K562 (cell line): ENCODE measurements around the gene MX1. TPM values are rescaled to one million over a fixed set of nuclear protein-coding genes. Genes with fewer than 3 reads are reported as not detected.

Experiments
- ATAC-seq: fragments of 200-7000 bp; cut with Tn5 transposase; 3 replicates; pipeline ENCODE4 v1.9.1; 2020; ENCODE audit warnings: moderate library complexity
- BruUV-seq: library from RNA; stranded (reverse); fragments of 400-500 nt; replicated peaks from 2 replicates; lab custom pipeline; 2021; lab: Mats Ljungman, UMichigan
- CTCF ChIA-PET: fragments of 300-600 bp; formaldehyde crosslinking; extraction: SDS; loops from one replicate; lab custom pipeline; 2021; ENCODE audit warnings: low intra/inter-chr PET ratio; lab: Yijun Ruan, JAX
- POLR2A ChIA-PET: fragments of 300-600, 350-650 bp; sonication (Branson Sonifier 250); formaldehyde crosslinking; extraction: SDS; loops from one replicate; lab custom pipeline; 2021; ENCODE audit warnings: antibody characterized with exemption, inconsistent platforms; lab: Yijun Ruan, JAX
- DNase-seq, 4 experiments: peaks; one replicate each; pipeline versions ENCODE4 v3.0.0 to v3.0.0-alpha.2; 2011 to 2018; ENCODE audit warnings: low spot score in 3 of 4, mixed read lengths in 3 of 4; ENCODE audit errors: extremely low read depth in 1 of 4
- FAIRE-seq: peaks from 2 replicates; lab custom pipeline; 2011; peaks lifted over from hg19 to GRCh38; lab: Jason Lieb, UNC
- H2AFZ ChIP-seq: 2 replicates; pipeline ENCODE4 v1.6.0; 2011; ENCODE audit warnings: low read depth, low read length, control low read depth, inconsistent platforms
- H3K27ac ChIP-seq: fragments of 200-600 bp; 3 replicates; pipeline ENCODE4 v1.8.0; 2011; ENCODE audit warnings: low read depth, mild to moderate bottlenecking, control low read depth, inconsistent platforms, low read length, moderate library complexity, mixed read lengths; ENCODE audit errors: extremely low read depth
- H3K27me3 ChIP-seq, 2 experiments: fragments of 300-600 bp in 1 of 2; 2 replicates in 1 of 2; 3 replicates in 1 of 2; pipeline versions ENCODE4 v1.6.0 to v1.8.0; 2011; ENCODE audit warnings: inconsistent platforms in 2 of 2, low read length in 2 of 2, mild to moderate bottlenecking in 1 of 2, mixed read lengths in 1 of 2, moderate library complexity in 1 of 2; ENCODE audit not compliant: control insufficient read depth in 2 of 2, insufficient read depth in 2 of 2
- H3K36me3 ChIP-seq: fragments of 300-600 bp; 3 replicates; pipeline ENCODE4 v1.8.0; 2011; ENCODE audit warnings: mild to moderate bottlenecking, low read length, inconsistent platforms; ENCODE audit not compliant: control insufficient read depth, insufficient read depth
- H3K4me1 ChIP-seq, 2 experiments: fragments of 200-600 bp in 1 of 2; replicated peaks in 1 of 2; 2 replicates in 1 of 2; 3 replicates in 1 of 2; pipeline versions ENCODE4 v1.5.1 to v1.8.0; 2011; ENCODE audit warnings: inconsistent platforms in 2 of 2, low read length in 2 of 2, mild to moderate bottlenecking in 1 of 2, mixed read lengths in 1 of 2, moderate library complexity in 1 of 2; ENCODE audit not compliant: control insufficient read depth in 2 of 2, insufficient read depth in 2 of 2
- H3K4me2 ChIP-seq: 2 replicates; pipeline ENCODE4 v1.6.1; 2011; ENCODE audit warnings: low read length, control low read depth, inconsistent platforms, mixed read lengths; ENCODE audit not compliant: insufficient read depth
- H3K4me3 ChIP-seq: fragments of 200-600 bp; sonication (generic), shearing (Covaris generic); 2 replicates; pipeline ENCODE4 v1.5.1; 2016; ENCODE audit warnings: control low read depth, inconsistent platforms
- H3K79me2 ChIP-seq: fragments of 200-600 bp; 3 replicates; pipeline ENCODE4 v1.8.0; 2011; ENCODE audit warnings: low read length, inconsistent platforms; ENCODE audit not compliant: control insufficient read depth, insufficient read depth
- H3K9ac ChIP-seq, 2 experiments: 2 replicates each; pipeline versions ENCODE4 v1.6.0 to v1.6.1; 2011; ENCODE audit warnings: low read depth in 2 of 2, low read length in 2 of 2, control low read depth in 1 of 2, inconsistent platforms in 1 of 2, mild to moderate bottlenecking in 1 of 2, mixed read lengths in 1 of 2; ENCODE audit not compliant: insufficient read depth in 1 of 2
- H3K9me1 ChIP-seq: one replicate; pipeline ENCODE4 v1.6.0; 2011; ENCODE audit warnings: inconsistent platforms, mild to moderate bottlenecking, low read length, moderate library complexity; ENCODE audit not compliant: control insufficient read depth, insufficient read depth
- H3K9me3 ChIP-seq: replicated peaks from 2 replicates; pipeline ENCODE4 v1.5.1; 2011; ENCODE audit warnings: low read depth, low read length, inconsistent platforms; ENCODE audit not compliant: control insufficient read depth, insufficient read depth
- H4K20me1 ChIP-seq: replicated peaks from 2 replicates; pipeline ENCODE4 v1.6.1; 2011; ENCODE audit warnings: low read length, inconsistent platforms, mixed read lengths; ENCODE audit not compliant: control insufficient read depth, insufficient read depth
- ATF3 ChIP-seq, 2 experiments: fragments of 450-650 bp in 1 of 2; sonication (generic) in 1 of 2; formaldehyde crosslinking in 1 of 2; IDR thresholded peaks in 1 of 2; conservative IDR thresholded peaks in 1 of 2; 2 replicates each; pipeline versions ENCODE4 v1.6.1 to v1.8.1; 2016 to 2023; ENCODE audit warnings: mild to moderate bottlenecking in 2 of 2, moderate library complexity in 2 of 2, inconsistent platforms in 1 of 2, missing genetic modification reagents in 1 of 2
- CBX3 ChIP-seq, 2 experiments: IDR thresholded peaks; 1 replicate in 1 of 2; 2 replicates in 1 of 2; pipeline ENCODE4 v1.6.1; 2012; ENCODE audit warnings: inconsistent platforms in 2 of 2, low read length in 2 of 2, borderline replicate concordance in 1 of 2, control low read depth in 1 of 2
- ETS1 ChIP-seq: conservative IDR thresholded peaks from 2 replicates; pipeline ENCODE4 v1.6.1; 2011; ENCODE audit warnings: low read depth, mild to moderate bottlenecking, low read length; ENCODE audit not compliant: control insufficient read depth
- FOXO4 ChIP-seq: fragments of 450-650 bp; formaldehyde crosslinking; IDR thresholded peaks from 2 replicates; pipeline ENCODE4 v1.4.0; 2020; ENCODE audit warnings: mild to moderate bottlenecking, moderate library complexity
- GABPB1 ChIP-seq: sonication (generic); formaldehyde crosslinking; IDR thresholded peaks from 2 replicates; pipeline ENCODE4 v1.8.0; 2022; ENCODE audit warnings: mild to moderate bottlenecking, missing genetic modification reagents
- MYC ChIP-seq, 2 experiments: fragments of 250-450 bp in 1 of 2; sonication (Bioruptor Pico) in 1 of 2; IDR thresholded peaks; 2 replicates each; pipeline versions ENCODE4 v1.5.1 to v1.6.1; 2012 to 2021; ENCODE audit warnings: low read depth in 2 of 2, borderline replicate concordance in 1 of 2, improper control_type of control experiment in 1 of 2, low read length in 1 of 2, mild to moderate bottlenecking in 1 of 2, moderate library complexity in 1 of 2
- THRB ChIP-seq: fragments of 450-650 bp; formaldehyde crosslinking; conservative IDR thresholded peaks from 2 replicates; pipeline ENCODE4 v1.4.0; 2022; ENCODE audit warnings: mild to moderate bottlenecking, missing genetic modification characterization
- TRIM24 ChIP-seq, 2 experiments: fragments of 450-650 bp; IDR thresholded peaks; 2 replicates each; pipeline ENCODE4 v1.6.1; 2016
- USF2 ChIP-seq: sonication (generic); formaldehyde crosslinking; IDR thresholded peaks from 2 replicates; pipeline ENCODE4 v1.5.0; 2020; ENCODE audit warnings: missing genetic modification reagents
- ZNF395 ChIP-seq: fragments of 200-800 bp; sonication (Bioruptor generic); IDR thresholded peaks from 2 replicates; pipeline ENCODE4 v1.6.1; 2017; ENCODE audit warnings: missing genetic modification characterization, missing compliant biosample characterization
- ZNF764 ChIP-seq: fragments of 250-450 bp; sonication (Bioruptor Pico); IDR thresholded peaks from 2 replicates; pipeline ENCODE4 v1.4.0; 2020; ENCODE audit warnings: low read depth, mild to moderate bottlenecking, moderate library complexity
- WGBS: fragments of 100-300 bp; shearing (Covaris generic); methylation state at CpG from one replicate; pipeline ENCODE4 v1.1.6; 2016; ENCODE audit warnings: low coverage, mixed read lengths; ENCODE audit not compliant: insufficient coverage; ENCODE audit errors: missing lambda C conversion rate; 5-methylcytosine and 5-hydroxymethylcytosine counted together
- in situ Hi-C: fragments of 300-500 bp; cut with MboI; formaldehyde crosslinking; loops from 4 replicates; pipeline ENCODE4 v1.15.0; 2018; ENCODE audit warnings: inconsistent platforms, mixed read lengths
- intact Hi-C: fragments of 100-400 bp; cut with micrococcal nuclease; formaldehyde crosslinking; loops from 2 replicates; pipeline ENCODE4 v1.14.2; 2022
- polyA plus RNA-seq, 8 experiments: library from polyadenylated mRNA; depleted of rRNA in 4 of 8; stranded (reverse) in 5 of 8; unstranded in 3 of 8; fragments of >200 nt; fragmentation: Nextera tagmentation in 2 of 8; fragmentation: Illumina TruSeq in 1 of 8; extraction: Ambion mirVana in 2 of 8; extraction: Trizol in 1 of 8; gene quantifications; 2 replicates each; pipeline versions ENCODE4 v1.2.1 to v1.2.3, GENCODE V29; 2011 to 2014; ENCODE audit warnings: inconsistent platforms in 1 of 8, missing spikeins in 1 of 8
- total RNA-seq, 7 experiments: library from RNA; depleted of rRNA in 6 of 7; stranded (reverse); fragments of >200 nt in 6 of 7; fragmentation: Illumina TruSeq in 2 of 7; extraction: Trizol in 2 of 7; gene quantifications; 2 replicates each; pipeline versions ENCODE4 v1.2.1 to v1.2.3, GENCODE V29; 2011 to 2021; ENCODE audit warnings: low replicate concordance in 1 of 7

MX1 gene
- total and polyA plus RNA-seq, 9 of the 15 experiments (the other 6 are each of a cell fraction or from before 2014, with no cell fraction given), result 0.07 to 0.51 (median 0.21) TPM; not detected in 5

GRCh38 chr21:41427556-41427955 lies 1.5 kb downstream of the MX1 start (continued):
- TF ChIP-seq ZNF395 (no peak), MYC (IDR thresholded peaks at IDR 0.05; ENCODE audit: low read depth, low read length) (no peak), MYC (CRISPR knock-in tag; IDR thresholded peaks at IDR 0.05; ENCODE audit: borderline replicate concordance, low read depth) (no peak), TRIM24 (IDR thresholded peaks at IDR 0.05) (no peak)

- CTCF ChIA-PET, result no interaction called here
- no peak overlapping the region for H3K9ac ChIP-seq
- POLR2A ChIA-PET, result no interaction called here
- ATAC-seq, result no peak
- no peaks in the 10 kb centered on the region for H3K9me1 ChIP-seq
- H3K27me3 ChIP-seq, result peaks cover 22 to 42% of the 10 kb centered on the region in 2 experiments; a peak in 4 of 5 replicates
- no peaks in the 10 kb centered on the region for H3K36me3 ChIP-seq
- H3K4me1 ChIP-seq, result peaks cover 0 to 5% of the 10 kb centered on the region in 2 experiments; a peak in 1 of 5 replicates
- intact Hi-C loops (no loop called here), in situ Hi-C loops (no loop called here)
- H4K20me1 ChIP-seq, result no peaks in the 10 kb centered on the region
- no peak for DNase-seq
- no peak overlapping the region for H2AFZ ChIP-seq
- H3K4me2 ChIP-seq, result no peak overlapping the region
- WGBS, result 0% methylated on average over 8 of the region's 8 CpGs
- no peaks in the 10 kb centered on the region for H3K9me3 ChIP-seq
- FAIRE-seq, result no peak
- H3K4me3 ChIP-seq, result no peak overlapping the region
- BruUV-seq, result no TSS peak
- no peaks in the 10 kb centered on the region for H3K79me2 ChIP-seq
- H3K27ac ChIP-seq, result no peak overlapping the region
- no peak for TF ChIP-seq GABPB1 (CRISPR knock-in tag)
- no peak for TF ChIP-seq THRB (CRISPR knock-in tag)
- TF ChIP-seq FOXO4 (CRISPR knock-in tag), result no peak
- TF ChIP-seq ZNF764, result no peak
- TF ChIP-seq USF2, result no peak
- no peak for TF ChIP-seq ATF3 (IDR thresholded peaks at IDR 0.05)
- no peak for TF ChIP-seq ATF3 (CRISPR knock-in tag; conservative IDR thresholded peaks at IDR 0.05)
- TF ChIP-seq CBX3 (IDR thresholded peaks at IDR 0.05; ENCODE audit: borderline replicate concordance in 1 of 2, low read length in 2 of 2), result no peak
- TF ChIP-seq ETS1, result no peak
Observed at GRCh38 chr21:41428311-41428710, 2.3 kb downstream of the MX1 start.
